Middle frontal gyrus (tissue), 1 donor: ENCODE data around the gene UBQLNL.
A peak's percentile ranks its signal among the peaks of the same experiment; 100 is the strongest.

Experiments used
- DNase-seq: peaks from one replicate; pipeline ENCODE4 v3.0.0-alpha.2; 2015; ENCODE audit warnings: low spot score; ENCODE audit errors: extremely low spot score

UBQLNL gene

DNA sequence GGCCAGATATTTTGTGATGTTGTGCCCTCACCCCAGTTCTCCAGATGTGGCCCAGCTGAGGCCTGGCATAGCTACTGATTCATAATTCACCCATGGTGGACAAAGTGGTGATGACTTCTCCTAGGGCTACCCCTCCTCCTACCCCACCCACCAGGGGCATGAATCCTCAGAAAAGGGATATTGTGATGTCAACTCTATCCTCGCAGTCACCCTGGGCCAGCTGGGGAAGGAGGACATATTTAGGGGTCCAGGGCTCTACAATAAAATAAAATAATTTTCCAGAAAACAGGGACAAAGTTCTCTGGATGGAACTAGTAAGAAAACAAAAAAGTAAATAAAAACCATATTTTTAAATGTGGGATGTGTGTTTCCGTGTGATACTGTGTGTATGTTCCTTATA, at the start of gene UBQLNL:
Gene UBQLNL, minus strand, starts transcription at position 101 of the 400 bp plus-strand sequence. CDS start 258 bp downstream, outside the sequence.
- DNase-seq: no peak

DNA sequence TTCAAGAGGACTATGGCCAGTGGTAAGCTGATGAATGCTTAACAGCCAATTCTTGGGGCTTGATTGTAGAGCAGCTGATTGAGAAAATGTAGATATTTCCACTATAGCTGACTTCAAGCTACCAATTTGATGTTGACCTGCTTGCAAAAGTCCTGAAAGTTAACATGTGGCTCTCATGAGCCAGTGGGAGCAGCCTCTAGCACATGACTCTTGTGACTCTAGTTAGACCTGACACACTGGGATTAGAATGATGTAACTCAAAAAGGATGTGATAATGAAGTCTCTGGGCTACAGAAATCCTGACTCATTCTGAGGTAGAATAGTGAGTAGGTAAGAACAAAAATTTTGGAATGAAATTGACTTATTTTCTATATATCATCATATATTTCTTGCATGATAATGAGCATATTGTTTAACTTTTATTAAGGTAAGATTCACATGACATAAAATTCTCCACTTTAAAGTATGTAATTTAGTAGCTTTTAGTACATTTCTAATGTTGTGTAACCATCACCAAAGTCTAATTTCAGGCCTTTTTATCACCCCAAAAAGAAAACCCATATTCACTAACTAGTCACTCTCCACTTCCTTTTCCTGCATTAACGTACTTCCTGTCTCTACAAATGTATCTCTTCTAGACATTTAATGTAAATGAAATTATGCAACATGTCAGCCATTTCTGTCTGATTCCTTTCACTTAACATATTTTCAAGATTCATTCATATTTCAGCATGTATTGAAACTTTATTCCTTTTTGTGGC, 47.9 kb upstream of the UBQLNL start:
- no peak for DNase-seq

DNA sequence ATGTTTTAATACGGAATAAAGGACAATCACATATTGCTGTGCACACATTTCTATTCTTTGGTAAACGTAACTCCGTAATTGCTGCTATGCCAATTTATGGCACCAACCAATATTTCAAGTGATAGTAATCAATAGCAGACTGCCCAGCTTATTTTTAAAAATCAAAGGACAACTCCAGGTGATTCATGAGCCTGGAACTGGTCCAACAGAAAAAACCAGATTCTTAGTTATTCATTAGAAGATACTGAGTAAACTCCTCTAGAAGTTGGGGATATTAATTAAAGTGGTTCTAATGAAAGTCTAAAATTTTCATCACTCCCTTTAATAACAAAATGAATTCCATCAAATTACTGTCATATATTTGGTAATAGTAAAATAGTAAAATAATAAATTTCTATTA, 41.3 kb upstream of the UBQLNL start:
- DNase-seq: no peak

DNA sequence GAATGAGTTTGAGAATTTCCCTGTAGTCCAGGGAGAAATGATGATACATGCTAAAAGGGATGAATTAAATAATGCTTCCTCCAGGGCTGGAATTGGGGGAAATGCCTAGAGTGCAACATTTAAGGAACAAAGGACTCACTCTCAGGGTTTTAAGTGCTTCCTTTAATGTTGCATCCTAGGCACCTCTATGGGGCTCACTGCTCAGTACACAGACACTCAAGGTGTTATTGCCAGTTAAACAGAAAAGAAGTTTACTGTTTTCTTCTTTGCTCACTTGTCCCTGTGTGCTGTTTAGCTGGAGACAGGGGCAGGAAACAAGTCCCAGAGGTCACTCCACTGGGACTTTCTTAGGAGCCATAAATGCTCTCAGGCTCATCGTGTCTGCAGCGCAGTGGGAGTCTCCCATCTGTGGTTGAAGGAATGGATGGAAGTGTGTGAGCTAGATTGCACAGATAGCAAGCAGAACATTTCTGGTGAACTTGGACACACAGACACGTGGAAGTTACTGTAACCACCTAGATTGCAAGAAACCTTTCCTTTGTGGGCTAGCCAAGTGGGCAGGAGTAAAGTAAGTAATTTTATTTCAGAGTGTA, 40.2 kb upstream of the UBQLNL start:
- DNase-seq: no peak

DNA sequence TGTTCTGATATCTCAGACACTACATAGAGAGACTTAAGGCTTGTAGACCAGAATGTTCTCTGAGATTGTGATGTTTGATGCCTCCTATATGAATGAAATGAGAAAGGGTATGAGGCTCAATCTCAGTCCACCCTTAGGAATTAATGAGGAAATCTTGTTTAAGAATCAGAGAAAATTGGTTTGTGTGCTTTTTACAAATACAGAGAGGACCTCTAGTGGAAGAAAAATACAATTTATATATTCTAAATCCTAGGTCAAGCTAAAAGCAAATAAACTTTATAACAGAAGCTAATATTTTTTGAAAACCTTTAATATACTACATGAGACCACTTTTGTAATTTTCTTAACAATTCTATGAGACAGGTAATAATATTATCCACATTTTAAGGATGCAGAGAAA, 36.8 kb upstream of the UBQLNL start:
- DNase-seq: no peak

GRCh38 chr11:5550440-5551095, 34.1 kb upstream of the UBQLNL start:
- DNase-seq: no peak

DNA sequence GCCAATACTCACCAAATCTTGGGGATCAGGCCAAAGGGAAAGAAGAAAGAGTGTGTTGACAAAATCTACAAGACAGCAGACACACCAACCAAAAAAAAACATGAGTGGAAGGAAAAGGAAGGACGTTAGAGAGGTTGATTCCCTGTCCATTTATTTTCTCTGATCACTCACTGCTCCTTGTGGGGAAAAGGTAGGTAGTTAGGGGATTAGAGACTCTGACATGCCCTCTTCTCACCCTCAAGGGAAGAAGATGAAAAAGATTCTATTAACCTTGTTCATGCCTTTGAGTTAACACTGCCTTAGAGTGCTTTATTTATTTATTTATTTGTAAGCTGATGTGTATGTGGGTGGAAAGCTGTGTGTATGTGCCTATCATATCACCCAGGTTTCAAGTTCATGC, 31.9 kb upstream of the UBQLNL start, which contains the start of gene OR52H1:
Gene OR52H1, minus strand, starts transcription at position 101 of the 400 bp plus-strand sequence. CDS start 3,035 bp downstream, outside the sequence.
- no peak for DNase-seq

GRCh38 chr11:5547982-5548381, 31.5 kb upstream of the UBQLNL start:
- DNase-seq: no peak

- DNase-seq: no peak
Measured at GRCh38 chr11:5546457-5546856, 30.0 kb upstream of the UBQLNL start.

- DNase-seq: no peak
Measured at GRCh38 chr11:5541427-5541826, 24.9 kb upstream of the UBQLNL start.

DNA sequence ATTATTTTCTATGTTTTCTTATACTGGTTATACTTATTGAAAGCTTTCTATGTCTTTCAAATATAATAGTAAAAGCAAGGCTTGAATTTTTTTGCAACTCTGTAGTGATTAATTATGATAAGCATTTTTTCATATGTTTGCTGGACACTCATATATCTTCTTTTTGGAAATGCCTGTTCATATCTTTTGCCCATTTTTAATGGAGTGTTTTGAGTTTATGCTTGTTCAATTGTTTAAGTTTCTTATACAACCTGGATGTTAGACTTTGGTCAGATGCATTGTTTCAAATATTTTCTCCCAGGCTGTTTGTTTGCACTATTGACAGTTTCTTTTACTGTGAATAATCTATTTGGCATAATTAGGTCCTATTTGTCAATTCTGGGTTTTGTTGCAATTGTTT, 20.0 kb upstream of the UBQLNL start:
- DNase-seq: no peak

DNA sequence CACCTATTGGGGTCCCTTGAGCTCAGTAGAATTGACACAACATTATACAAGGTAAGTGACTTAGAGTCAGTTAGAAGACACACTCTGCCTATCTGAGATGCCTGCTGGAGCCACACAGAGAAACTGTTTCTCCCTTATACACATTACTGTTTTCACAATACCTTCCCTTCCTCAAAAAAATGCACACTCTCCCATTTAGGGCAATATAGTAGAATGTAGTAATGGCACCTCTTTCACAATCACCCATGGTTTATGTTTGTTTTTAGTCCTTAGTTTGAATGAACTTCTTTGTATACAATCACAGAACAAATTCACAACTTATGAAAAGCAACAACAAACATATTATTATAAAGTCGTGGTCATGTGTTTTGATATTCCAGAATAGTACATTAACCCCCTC, 17.5 kb upstream of the UBQLNL start:
- no peak for DNase-seq

DNA sequence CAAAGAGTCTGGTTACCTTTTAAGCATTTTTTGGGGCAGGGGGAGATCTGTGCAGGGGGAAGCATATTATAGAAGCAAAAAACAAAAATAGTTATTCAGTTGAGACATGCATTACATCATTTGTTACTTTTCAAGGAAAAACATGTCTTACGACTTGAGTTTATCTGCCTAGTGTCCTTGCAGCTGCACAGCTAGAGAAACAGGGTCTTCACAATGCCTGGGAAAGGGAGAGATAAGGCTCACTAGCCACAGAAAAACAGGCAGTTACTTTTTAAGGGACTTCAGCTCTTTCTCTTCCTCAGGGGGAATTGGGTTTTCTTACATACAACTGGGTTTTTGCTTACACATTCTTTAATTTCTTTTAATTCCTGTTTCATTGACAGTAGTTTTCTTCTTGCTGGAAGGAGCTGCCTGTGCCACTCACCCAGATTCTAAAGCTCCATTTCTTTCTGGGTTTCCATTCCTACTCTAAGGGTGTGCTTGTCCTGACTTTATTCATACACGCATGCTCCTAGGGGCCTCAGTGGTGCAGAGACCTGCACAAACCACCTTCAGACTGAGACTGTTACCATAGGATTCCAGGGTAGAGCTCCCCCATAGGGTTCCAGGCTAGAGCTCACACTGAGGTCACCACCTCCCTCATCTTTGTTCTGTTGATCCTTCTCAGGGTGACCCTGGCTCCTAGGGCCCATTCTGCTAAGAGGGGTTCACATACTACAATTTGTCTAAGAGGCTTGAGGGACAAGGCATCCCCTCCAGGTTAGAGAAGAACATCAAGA, 14.7 kb upstream of the UBQLNL start:
- DNase-seq: no peak

DNA sequence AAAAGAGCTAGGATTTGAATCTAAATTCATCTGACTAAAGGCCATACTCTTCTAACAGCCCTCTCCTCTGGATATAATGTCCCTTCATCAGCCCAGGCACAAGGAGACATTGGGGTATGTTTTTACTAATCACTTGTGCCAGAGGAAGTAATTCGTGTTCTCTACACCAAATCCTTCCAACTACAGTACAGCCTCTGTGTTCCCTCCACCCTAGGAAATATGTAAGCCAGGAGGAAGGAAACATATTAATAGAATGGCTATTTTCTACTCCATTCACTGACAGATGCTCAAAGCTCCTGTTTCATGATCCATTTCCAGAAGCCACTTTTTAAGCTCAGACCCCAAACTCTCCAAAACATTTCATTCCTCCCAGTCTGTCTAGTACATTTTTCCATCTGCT, 12.0 kb upstream of the UBQLNL start:
- no peak for DNase-seq

DNA sequence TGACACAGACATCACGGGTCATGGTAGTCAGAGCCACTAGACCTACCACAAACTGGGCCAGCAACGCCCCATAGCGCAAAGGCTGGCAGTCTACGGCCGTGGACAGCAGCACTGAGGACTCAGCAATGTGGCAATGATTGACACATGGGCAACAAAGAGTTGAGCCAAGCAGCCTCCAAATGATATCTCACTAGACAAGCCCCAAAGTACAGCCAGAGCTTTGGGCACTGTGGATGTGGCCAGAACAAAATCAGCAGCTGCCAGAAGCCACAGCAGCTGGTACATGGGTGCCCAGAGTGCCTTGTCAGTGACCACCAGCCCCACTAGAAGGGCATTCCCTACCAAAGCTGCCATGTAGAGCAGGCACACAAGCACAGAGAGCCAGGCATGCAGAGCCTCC, 11.2 kb upstream of the UBQLNL start:
- no peak for DNase-seq

DNA sequence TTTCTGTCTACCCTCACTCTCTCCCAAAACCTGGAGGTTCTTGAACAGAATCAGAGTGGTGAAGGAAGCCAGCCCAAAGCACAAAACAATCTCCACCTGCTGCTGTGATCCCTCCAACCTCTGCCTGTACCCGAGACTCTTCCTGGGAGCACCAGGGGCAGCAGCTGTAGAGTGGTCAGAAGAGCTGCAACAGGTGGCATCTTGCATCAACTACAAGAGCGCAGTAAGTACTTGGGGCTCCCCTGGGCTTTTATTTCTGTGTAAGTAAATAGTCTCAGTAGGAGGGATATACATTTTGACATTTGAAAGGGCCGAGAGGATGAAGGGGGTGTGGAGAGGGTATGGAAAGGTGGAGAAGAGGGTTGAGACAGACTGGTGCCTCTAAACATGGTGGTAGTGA, 8.3 kb upstream of the UBQLNL start:
- no peak for DNase-seq

- DNase-seq: no peak
Measured at GRCh38 chr11:5522308-5522707, 5.8 kb upstream of the UBQLNL start.

DNA sequence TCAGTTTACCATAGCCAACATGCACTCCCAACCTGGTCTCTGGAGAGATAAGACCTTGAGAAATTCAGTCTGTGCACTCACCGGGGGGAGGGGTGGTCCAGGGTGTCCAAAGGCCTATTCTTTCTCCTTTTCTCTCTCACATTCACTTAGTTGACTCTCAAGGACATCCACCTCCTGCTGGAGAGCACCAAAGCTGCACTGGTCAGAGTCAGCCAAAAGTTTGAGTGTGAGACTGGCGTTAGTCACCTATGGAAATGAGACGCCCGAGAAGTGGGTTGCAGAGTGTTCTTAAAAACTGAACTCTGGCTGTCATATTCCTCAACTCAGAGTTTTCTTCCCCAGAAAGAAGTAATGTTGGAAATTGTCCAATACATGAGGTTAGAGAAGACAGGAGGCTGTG, 5.0 kb upstream of the UBQLNL start:
- DNase-seq: no peak

DNA sequence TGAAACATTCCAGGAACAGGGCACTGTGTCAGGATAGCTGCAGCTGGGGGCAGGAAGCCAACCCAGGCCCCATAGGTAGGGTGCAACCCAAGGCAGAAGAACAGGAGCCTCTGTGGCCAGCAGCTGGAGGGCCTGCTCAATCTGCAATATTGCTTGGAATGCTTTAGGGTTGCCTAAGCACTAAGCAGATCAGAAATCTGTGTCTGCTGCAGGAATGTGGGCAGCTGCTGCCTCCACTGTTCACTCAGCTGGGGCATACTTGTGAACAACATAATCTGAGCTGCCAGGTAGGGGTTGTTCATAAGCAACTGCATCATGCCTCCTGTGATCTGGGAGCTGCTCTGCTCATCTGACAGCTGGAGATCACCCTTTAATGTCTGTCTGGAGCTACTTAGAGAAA, 1.7 kb downstream of the UBQLNL start:
- DNase-seq: peak; percentile 11

DNA sequence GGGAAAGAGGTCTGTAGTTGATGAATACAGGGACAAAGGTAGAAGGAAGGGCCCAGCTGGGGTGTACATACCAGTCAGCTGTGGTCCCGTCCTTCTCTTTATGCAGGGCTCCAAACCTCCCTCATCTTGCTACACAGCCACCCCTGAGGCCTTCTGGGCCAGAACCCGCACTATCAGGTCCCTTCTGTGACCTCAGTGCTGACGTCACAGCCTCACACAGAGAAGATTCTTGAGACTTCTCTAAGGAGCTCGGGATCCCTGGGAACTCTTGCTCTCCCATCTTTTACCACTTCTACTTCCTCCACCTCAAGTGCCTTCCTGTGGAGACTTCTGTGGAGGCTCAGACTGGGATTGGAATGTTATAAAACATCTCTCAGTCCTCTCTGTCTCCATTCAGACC, 6.7 kb downstream of the UBQLNL start, which contains the start of gene UBQLN3:
Gene UBQLN3, minus strand, starts transcription at position 155 of the 400 bp plus-strand sequence. CDS start 399 bp downstream, outside the sequence.
- no peak for DNase-seq

DNA sequence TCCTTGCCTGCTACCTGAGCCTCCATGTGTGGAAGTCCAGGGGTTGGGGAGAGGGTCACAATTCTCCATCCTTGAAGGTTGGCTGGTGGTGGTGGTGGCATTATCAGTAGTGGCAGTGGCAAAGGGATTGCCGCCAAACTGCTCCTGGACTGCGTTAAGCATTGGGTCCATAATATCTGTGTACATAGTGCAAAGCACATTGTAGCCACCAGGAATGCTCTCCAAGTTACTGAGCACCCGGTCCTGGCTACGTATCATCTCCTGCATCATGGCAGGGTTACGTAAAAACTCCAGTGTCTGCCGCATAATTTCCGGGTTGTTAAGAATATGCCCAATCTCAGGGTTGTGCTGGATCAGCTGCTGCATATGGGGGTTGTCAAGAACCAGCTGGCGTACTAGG, 7.9 kb downstream of the UBQLNL start:
- DNase-seq: no peak

- DNase-seq: no peak
Measured at GRCh38 chr11:5507933-5508305, 8.6 kb downstream of the UBQLNL start.
